GM21737 (cell line): ENCODE data around the gene SULT1C2.
"Not testable (repeated sequence)": the region's sequence is repeated elsewhere in the genome, so short reads cannot be mapped to it uniquely, and the experiment has no call there.

Source experiments
- ATAC-seq: cut with Tn5 transposase; IDR thresholded peaks from one replicate; pipeline ENCODE4 v1.9.1; 2021; ENCODE audit warnings: mild to moderate bottlenecking, moderate library complexity; ENCODE audit not compliant: unreplicated experiment

The SULT1C2 gene

GRCh38 chr2:108348816-108349570, 60.3 kb downstream of the SULT1C2 start:
- ATAC-seq = no peak

DNA sequence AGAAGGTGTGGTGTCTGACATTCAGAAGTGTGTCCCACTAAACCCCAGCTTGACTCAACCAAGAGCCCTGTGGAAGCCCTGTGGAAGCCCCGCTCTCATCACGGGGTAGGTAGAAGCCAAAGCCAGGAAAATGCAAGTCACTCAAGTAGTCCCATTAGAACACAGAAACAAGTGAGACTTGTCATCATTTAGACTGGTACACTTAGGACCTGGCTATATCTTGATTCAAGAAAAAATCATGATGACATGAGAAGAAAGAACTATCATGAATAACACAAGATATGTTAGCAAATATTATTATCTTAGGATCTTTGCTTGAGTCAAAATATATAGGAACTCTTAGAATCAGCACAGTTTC, 60.9 kb downstream of the SULT1C2 start:
- no peak for ATAC-seq

DNA sequence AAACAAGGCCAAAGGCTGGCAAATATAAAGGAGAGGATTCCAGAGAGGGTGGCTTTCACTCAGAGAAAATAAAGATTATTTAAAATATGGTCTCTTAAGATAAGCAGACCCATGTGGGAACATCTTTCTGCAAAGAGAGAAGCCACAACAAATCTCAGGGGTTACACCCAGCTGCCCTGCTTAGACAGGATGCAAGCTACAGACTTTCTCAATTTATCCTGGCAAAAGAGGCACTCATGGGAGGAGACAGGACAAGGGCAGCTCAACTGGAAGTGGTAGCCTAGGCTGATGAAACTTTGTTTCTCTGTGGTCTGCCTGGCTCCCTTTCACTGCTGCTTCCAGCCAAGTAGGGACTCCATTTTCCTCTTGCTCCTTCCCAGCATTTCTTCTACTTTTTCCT, 63.2 kb downstream of the SULT1C2 start:
- no peak for ATAC-seq

GRCh38 chr2:108354136-108354535, 65.4 kb downstream of the SULT1C2 start:
- no peak for ATAC-seq

- no peak for ATAC-seq
Measured at GRCh38 chr2:108355906-108356734, 67.4 kb downstream of the SULT1C2 start.

GRCh38 chr2:108359336-108359735, 70.6 kb downstream of the SULT1C2 start:
- not testable (repeated sequence) for ATAC-seq
